GM19467 (cell line): Measurements from ENCODE around the gene PTPRN2.
"Not testable (repeated sequence)": the region's sequence is repeated elsewhere in the genome, so short reads cannot be mapped to it uniquely, and the experiment has no call there.

ENCODE experiments used
- ATAC-seq: cut with Tn5 transposase; IDR thresholded peaks from one replicate; pipeline ENCODE4 v1.9.1; 2021; ENCODE audit warnings: mild to moderate bottlenecking, moderate library complexity; ENCODE audit not compliant: unreplicated experiment

Gene PTPRN2

DNA sequence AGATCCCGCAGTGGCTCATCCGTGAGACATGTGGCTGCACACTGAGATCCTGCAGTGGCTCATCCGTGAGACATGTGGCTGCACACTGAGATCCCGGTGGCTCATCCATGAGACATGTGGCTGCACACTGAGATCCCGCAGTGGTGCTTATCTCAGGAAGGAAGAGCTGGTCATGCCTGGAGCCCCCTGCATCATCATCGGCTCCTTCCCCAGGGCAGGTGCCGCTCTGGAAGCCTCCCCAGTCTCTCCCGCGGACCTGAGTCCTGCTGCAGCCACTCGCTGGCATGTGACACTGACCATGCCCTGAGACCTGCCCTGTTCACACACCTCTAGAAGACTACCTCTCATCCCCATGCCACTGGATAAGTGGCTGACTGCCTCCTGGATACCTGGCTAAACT, 181.3 kb downstream of the PTPRN2 start:
- no peak for ATAC-seq

- ATAC-seq, result not testable (repeated sequence)
These were observed 181.9 kb downstream of the PTPRN2 start for GRCh38 chr7:158405771-158406170.

- ATAC-seq, result no peak
These were observed 182.3 kb downstream of the PTPRN2 start for GRCh38 chr7:158405324-158405723.

GRCh38 chr7:158404031-158404761, 183.4 kb downstream of the PTPRN2 start:
- no peak for ATAC-seq

GRCh38 chr7:158403013-158403821, 184.4 kb downstream of the PTPRN2 start:
- ATAC-seq, result no peak

GRCh38 chr7:158402471-158402870, 185.2 kb downstream of the PTPRN2 start:
- no peak for ATAC-seq

DNA sequence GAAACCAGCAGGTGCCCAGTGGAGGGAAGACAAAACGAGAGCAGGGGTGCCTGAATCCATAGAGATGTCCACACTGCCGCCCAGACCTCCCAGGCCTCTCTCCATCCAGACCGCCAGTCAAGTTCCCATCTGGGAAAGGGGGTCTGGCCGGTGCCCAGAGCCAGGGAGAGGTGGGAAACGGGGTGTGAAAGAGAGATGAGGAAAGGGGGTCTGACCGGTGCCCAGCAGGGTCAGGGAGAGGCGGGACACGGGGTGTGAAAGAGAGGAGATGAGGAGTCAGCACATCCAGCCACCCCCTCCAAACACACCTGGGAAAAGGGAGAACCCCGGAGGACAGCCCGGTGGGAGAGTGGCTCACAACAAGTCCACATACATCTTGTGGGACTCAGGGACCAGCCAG, 185.8 kb downstream of the PTPRN2 start:
- ATAC-seq, result no peak

- ATAC-seq, result no peak
These were observed 186.3 kb downstream of the PTPRN2 start for GRCh38 chr7:158401295-158401694.

DNA sequence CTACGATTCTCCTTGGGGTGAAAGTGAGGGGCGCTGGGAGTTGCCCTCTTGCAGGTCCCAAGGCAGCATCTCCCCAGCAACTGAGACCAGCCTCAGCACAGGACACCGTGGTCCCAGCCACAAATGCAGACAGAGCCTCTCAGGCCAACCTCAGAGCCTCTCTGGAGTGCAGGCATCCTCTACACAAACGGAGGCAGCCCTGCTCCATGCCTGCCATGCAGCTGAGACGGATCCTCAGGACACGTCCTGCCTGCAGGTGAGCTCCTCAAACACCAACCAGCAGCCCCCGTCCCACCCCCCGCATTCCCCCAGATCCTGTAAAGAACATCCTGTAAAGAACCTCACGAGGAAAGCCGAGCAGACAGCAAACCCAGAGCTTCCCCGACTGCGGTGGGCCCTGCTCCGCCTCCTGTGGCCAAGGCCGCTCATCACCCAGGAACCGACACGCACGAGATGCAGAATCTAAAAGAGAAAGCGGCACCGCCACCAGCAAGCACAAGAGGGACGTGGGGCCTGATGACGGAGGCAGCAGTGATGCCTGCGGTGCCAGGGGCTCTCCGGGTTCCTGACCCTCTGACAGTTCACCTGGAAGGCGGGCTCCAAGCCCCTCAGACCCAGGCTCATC, 186.9 kb downstream of the PTPRN2 start:
- ATAC-seq, result no peak

- no peak for ATAC-seq
These were observed 187.9 kb downstream of the PTPRN2 start for GRCh38 chr7:158399762-158400161.

DNA sequence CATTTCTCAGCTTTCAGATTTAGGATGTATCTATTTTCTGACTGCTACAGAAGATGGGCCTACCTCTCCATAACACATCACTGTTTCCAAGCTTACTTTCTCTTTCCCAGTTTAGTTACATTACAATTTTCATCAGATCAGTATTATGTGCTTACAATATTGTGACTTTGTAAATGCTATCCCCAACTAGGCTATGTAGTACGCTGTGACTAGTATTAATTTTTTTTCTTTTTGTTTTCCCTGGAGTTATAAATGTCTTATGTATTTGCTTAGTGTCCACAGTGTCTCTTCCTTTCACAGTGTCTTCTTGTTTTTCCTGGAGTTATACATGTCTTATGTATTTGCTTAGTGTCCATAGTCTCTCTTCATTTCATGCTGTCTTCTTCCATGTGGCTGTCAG, 188.9 kb downstream of the PTPRN2 start:
- ATAC-seq, result no peak

DNA sequence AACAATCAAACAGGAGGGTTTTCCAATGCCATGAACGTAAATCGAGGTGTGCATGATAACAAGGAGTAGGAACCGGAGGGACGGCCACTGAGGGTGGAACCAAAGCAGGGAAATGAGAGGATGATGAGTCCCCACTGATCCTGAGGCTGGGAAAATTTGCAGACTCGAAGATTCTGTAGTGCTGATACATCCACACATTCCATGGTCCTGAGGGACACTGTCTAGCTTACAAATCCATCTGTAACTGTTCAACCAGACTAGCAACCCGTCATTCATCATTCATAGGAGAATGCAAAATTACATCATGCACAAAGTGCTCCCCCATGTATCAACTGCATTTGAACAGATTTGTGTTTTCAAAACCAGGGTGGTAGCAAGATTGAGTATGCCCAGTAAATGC, 189.7 kb downstream of the PTPRN2 start:
- ATAC-seq, result no peak

DNA sequence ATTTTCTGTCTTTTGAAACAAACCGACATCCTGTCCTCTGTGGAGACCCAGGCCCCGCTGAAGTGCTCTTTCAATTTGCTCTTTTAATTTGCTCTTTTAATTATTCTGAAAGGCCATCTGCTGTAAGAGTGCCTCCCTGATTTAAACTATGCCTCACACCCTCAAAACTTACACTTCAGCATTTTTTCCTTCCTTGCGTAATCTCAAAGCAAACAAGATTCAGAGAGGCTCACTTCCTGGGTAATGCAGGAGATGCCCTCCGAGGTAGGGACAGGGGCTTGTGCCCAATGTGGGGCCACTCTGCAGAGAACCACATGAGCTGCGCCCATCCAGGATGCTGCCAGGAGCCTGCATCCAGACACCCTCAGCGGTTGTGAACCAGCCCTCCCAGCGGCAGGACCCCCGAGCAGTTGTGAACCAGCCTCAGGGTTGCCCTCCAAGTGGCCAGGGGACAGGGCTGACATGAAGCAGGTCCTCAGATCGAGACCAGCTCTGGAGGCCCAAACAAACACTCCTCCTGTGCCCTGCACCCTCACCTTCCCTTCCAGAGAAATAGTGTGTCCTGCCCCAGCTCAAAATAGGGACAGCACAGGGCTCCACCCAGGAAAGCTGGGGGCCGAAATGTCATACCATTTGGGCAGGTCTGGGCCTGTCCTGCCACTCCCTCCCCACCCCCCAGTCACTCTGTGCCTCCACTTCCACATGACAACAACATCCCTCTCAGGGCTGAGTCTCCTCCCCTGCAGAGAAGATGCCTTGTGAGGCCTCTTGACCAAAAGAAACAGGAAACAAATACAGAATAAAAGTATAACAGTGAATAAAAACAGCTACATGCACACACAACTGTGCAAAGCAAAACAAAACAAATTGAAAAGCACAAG, 190.4 kb downstream of the PTPRN2 start:
- ATAC-seq, result no peak

GRCh38 chr7:158396301-158396905, 191.2 kb downstream of the PTPRN2 start:
- ATAC-seq, result no peak

DNA sequence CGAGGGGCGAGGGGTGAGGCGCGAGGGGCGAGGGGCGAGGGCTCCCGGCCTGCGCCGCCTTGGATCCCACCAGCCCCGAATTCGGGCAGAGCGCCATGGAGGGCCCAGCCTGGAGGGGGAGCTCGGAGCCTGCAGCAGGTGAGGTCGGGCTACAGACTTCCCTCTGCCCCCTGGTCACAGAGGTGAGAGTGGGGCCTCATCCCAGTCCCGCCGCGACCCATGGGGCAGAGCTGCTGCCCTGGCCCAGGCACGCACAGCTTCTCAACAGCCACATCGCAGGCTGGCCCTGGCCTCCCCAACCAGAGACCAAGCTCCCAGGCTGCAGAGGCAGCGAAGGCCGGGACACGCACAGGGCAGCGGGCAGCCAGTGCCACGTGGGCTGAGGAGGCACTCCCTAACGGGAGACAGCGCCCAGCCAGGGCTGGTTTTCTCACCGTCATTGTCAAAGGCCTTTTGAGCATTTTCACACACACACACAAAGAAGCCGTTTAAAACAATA, 191.8 kb downstream of the PTPRN2 start:
- ATAC-seq, result no peak

GRCh38 chr7:158395349-158395748, 192.3 kb downstream of the PTPRN2 start:
- no peak for ATAC-seq

- ATAC-seq, result no peak
These were observed 192.7 kb downstream of the PTPRN2 start for GRCh38 chr7:158394936-158395335.

- ATAC-seq, result no peak
These were observed 193.5 kb downstream of the PTPRN2 start for GRCh38 chr7:158393926-158394625.

DNA sequence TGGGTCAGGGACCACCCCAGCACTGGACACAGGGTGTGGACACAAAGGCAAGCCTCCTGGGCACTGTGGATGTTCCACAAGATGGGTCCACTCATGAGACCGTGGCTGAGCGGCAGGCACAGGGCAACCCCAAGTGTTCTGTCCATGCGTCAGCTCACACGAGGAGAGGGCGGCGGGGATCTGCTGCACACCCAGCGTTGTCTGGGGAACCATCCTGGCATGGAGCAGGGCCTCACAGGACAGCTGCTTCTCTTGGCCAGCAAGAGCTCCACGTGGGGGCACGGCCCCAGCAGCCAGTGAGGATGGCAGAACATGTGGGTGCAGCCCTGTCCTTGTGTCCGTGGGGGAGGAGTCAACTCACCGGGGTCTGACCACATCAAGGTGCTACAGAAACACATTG, 195.4 kb downstream of the PTPRN2 start:
- ATAC-seq, result no peak

DNA sequence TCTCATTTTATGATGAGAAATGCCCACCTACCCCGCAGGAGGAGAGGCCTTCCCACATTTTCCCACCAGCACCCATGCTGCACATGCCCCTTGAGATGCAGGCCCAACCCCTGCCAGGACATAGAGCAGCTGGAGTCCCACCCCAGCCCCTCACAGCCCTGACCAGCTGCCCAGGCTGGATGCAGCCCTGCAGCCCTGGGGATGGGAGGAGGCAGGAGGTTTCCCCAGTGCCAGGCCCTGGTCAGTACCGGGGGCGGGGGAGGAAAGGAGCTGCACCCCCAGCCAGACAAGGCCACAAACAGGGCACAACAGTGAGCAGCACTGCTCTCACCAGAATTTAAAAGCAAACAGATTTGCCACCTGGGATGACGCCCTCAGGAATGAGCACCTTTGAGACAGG, 196.1 kb downstream of the PTPRN2 start:
- ATAC-seq, result no peak
